Endothelial cell of umbilical vein (primary cell): ENCODE data around the gene RHOF. TPM values are rescaled to one million over a fixed set of nuclear protein-coding genes. Genes with fewer than 3 reads are reported as not detected.

Experiments used
- BruUV-seq: library from RNA; stranded (reverse); fragments of 400-500 nt; replicated peaks from 2 replicates; lab custom pipeline; 2021; lab: Mats Ljungman, UMichigan
- CTCF ChIA-PET: fragments of 300-600, 350-600 bp; sonication (Branson Sonifier 250); formaldehyde crosslinking; loops from one replicate; lab custom pipeline; 2021; ENCODE audit warnings: antibody characterized with exemption, inconsistent platforms; lab: Charles Lee
- POLR2A ChIA-PET: fragments of 300-600, 350-600 bp; sonication (Branson Sonifier 250); formaldehyde crosslinking; loops from one replicate; lab custom pipeline; 2021; ENCODE audit warnings: antibody characterized with exemption, inconsistent platforms; lab: Charles Lee
- DNase-seq: peaks from one replicate; pipeline ENCODE4 v3.0.0-alpha.2; 2011; ENCODE audit warnings: low read depth, low spot score
- FAIRE-seq: peaks from 2 replicates; lab custom pipeline; 2011; peaks lifted over from hg19 to GRCh38; lab: Jason Lieb, UNC
- H2AFZ ChIP-seq: 2 replicates; pipeline ENCODE4 v1.6.0; 2012; ENCODE audit warnings: low read depth, low read length, control low read depth, inconsistent platforms
- H3K27ac ChIP-seq: 2 replicates; pipeline ENCODE4 v1.5.1; 2011; ENCODE audit warnings: low read depth, mild to moderate bottlenecking, control low read depth, low read length, moderate library complexity; ENCODE audit not compliant: insufficient read depth
- H3K27me3 ChIP-seq, 2 experiments: 2 replicates each; pipeline versions ENCODE4 v1.6.0 to v1.6.1; 2011; ENCODE audit warnings: low read length in 2 of 2, mixed read lengths in 1 of 2; ENCODE audit not compliant: control insufficient read depth in 2 of 2, insufficient read depth in 2 of 2
- H3K36me3 ChIP-seq, 2 experiments: 2 replicates in 1 of 2; 3 replicates in 1 of 2; pipeline ENCODE4 v1.5.1; 2011; ENCODE audit warnings: low read length in 2 of 2, mild to moderate bottlenecking in 1 of 2, moderate library complexity in 1 of 2; ENCODE audit not compliant: control insufficient read depth in 2 of 2, insufficient read depth in 2 of 2; ENCODE audit errors: extremely low read depth in 1 of 2
- H3K4me1 ChIP-seq: 3 replicates; pipeline ENCODE4 v1.5.1; 2011; ENCODE audit warnings: mild to moderate bottlenecking, low read length; ENCODE audit not compliant: control insufficient read depth, insufficient read depth; ENCODE audit errors: extremely low read depth
- H3K4me2 ChIP-seq: 2 replicates; pipeline ENCODE4 v1.6.1; 2011; ENCODE audit warnings: low read length, control low read depth, mixed read lengths; ENCODE audit not compliant: insufficient read depth
- H3K4me3 ChIP-seq, 3 experiments: fragments of 200-600 bp in 1 of 3; sonication (generic), shearing (Covaris generic) in 1 of 3; replicated peaks in 1 of 3; 2 replicates each; pipeline ENCODE4 v1.5.1; 2011 to 2016; ENCODE audit warnings: control low read depth in 3 of 3, low read length in 3 of 3, mild to moderate bottlenecking in 2 of 3, inconsistent platforms in 1 of 3, low read depth in 1 of 3, moderate library complexity in 1 of 3; ENCODE audit not compliant: insufficient read depth in 1 of 3
- H3K79me2 ChIP-seq: 2 replicates; pipeline ENCODE4 v1.6.0; 2012; ENCODE audit warnings: low read length, inconsistent platforms; ENCODE audit not compliant: control insufficient read depth, insufficient read depth
- H3K9ac ChIP-seq: replicated peaks from 2 replicates; pipeline ENCODE3; 2011; ENCODE audit warnings: low read length, control low read depth; ENCODE audit not compliant: insufficient read depth; ENCODE audit errors: extremely low read depth
- H3K9me1 ChIP-seq: replicated peaks from 3 replicates; pipeline ENCODE4 v1.6.0; 2011; ENCODE audit warnings: mild to moderate bottlenecking, low read length; ENCODE audit not compliant: control insufficient read depth, insufficient read depth; ENCODE audit errors: extremely low read depth
- H3K9me3 ChIP-seq: replicated peaks from 2 replicates; pipeline ENCODE4 v1.5.1; 2012; ENCODE audit warnings: low read length, inconsistent platforms; ENCODE audit not compliant: control insufficient read depth, insufficient read depth
- H4K20me1 ChIP-seq: replicated peaks from 2 replicates; pipeline ENCODE3; 2011; ENCODE audit warnings: mild to moderate bottlenecking, low read length; ENCODE audit not compliant: control insufficient read depth, insufficient read depth; ENCODE audit errors: extremely low read depth
- EZH2 ChIP-seq: IDR thresholded peaks from 2 replicates; pipeline ENCODE4 v1.6.1; 2012; ENCODE audit warnings: borderline replicate concordance, low read depth, mild to moderate bottlenecking, moderate library complexity, low read length, inconsistent platforms; ENCODE audit not compliant: severe bottlenecking
- FOS ChIP-seq: IDR thresholded peaks from 2 replicates; pipeline ENCODE4 v1.6.1; 2011; ENCODE audit warnings: mild to moderate bottlenecking, low read length, moderate library complexity, borderline replicate concordance; ENCODE audit not compliant: insufficient read depth
- GATA2 ChIP-seq: IDR thresholded peaks from 2 replicates; pipeline ENCODE4 v1.7.0; 2011; ENCODE audit warnings: low read depth, mild to moderate bottlenecking, moderate library complexity, mixed read lengths, low read length; ENCODE audit not compliant: insufficient read length, insufficient read depth
- MAX ChIP-seq: IDR thresholded peaks from 2 replicates; pipeline ENCODE4 v1.6.1; 2011; ENCODE audit not compliant: insufficient read depth, insufficient read length
- POLR2A ChIP-seq: IDR thresholded peaks from 2 replicates; pipeline ENCODE4 v1.6.1; 2012; ENCODE audit warnings: low read depth, mild to moderate bottlenecking, control low read depth, low read length
- POLR2AphosphoS5 ChIP-seq: IDR thresholded peaks from 2 replicates; pipeline ENCODE4 v1.6.1; 2012; ENCODE audit warnings: low read depth, mild to moderate bottlenecking, control low read depth, low read length, moderate library complexity; ENCODE audit not compliant: insufficient read depth
- dilution Hi-C: fragments of 300-500 bp; cut with MboI; formaldehyde crosslinking; loops from one replicate; pipeline ENCODE4 v1.15.0; 2019; ENCODE audit warnings: low sequenced_read_pairs; ENCODE audit not compliant: extremely low pct_ligation_motif_present
- intact Hi-C: fragments of 100-400 bp; cut with micrococcal nuclease; formaldehyde crosslinking; loops from one replicate; pipeline ENCODE4 v1.10.0; 2022
- polyA plus RNA-seq, 4 experiments: library from polyadenylated mRNA; depleted of rRNA in 3 of 4; stranded (reverse) in 3 of 4; unstranded in 1 of 4; fragments of >200 nt; gene quantifications; 2 replicates each; pipeline versions ENCODE4 v1.2.1 to v1.2.3, GENCODE V29; 2011 to 2012; ENCODE audit warnings: missing spikeins in 1 of 4
- total RNA-seq: library from RNA; stranded (reverse); gene quantifications from 2 replicates; pipeline ENCODE4 v1.2.3, GENCODE V29; 2021

The RHOF gene
- total and polyA plus RNA-seq, 2 donors (not counting 3 experiments of a cell fraction or from before 2014, with no cell fraction given), result 9.3 to 22.3 TPM

DNA sequence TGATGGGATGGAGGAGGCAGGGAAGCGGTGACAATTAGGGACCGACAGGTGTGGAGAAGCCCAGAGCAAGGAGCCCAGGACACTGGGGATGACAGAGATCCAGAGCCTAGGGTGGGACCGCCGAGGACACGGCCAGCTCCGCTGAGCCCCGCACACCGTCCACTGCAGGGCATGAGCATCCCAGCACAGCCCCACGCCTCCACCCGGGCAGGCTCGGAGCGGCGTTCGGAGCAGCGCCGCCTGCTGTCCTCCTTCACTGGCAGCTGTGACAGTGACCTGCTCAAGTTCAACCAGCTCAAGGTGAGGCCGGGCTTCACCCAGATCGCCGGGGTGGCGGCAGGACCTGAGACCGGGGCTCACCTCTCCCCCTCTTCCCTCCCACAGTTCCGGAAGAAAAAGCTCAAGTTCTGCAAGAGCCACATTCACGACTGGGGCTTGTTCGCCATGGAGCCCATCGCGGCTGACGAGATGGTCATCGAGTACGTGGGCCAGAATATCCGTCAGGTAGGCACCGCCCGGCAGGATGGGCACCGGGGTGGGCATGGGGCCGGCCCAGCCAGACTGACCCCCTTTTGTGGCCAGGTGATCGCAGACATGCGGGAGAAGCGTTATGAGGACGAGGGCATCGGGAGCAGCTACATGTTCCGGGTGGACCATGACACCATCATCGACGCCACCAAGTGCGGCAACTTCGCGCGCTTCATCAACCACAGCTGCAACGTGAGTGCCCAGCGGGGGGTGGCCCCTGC is 34.0 kb upstream of the RHOF start:
- no peak for FAIRE-seq

More for the DNA sequence above, 34.0 kb upstream of the RHOF start:
- ChIA-PET POLR2A (interaction anchor here (0.8 kb wide), 1 partner anchor 12 kb away, joined by 3 read pairs; no protein-coding TSS in a partner anchor), CTCF (interaction anchor here (0.8 to 4.0 kb wide), 4 partner anchors 9 to 61 kb away, joined by 3 to 17 read pairs (median 10); partner anchors contain the start of genes PSMD9 and RHOF)
- dilution Hi-C loops (no loop called here), intact Hi-C loops (no loop called here)
- Histone ChIP-seq H3K27me3 (no peaks in the 10 kb centered on the region), H3K9me3 (no peaks in the 10 kb centered on the region), H3K4me1 (no peaks in the 10 kb centered on the region), H3K27ac (no peak overlapping the region), H4K20me1 (no peaks in the 10 kb centered on the region), H3K4me2 (no peak overlapping the region), H3K4me3 (no peak overlapping the region), H3K36me3 (peaks cover 17 to 45% of the 10 kb centered on the region in 2 experiments), H2AFZ (no peak overlapping the region), H3K79me2 (no peaks in the 10 kb centered on the region), H3K9me1 (no peaks in the 10 kb centered on the region), H3K9ac (no peak overlapping the region)
- no peak for DNase-seq
- TF ChIP-seq FOS (no peak), POLR2AphosphoS5 (no peak), GATA2 (no peak), EZH2 (no peak), MAX (no peak), POLR2A (no peak)
- BruUV-seq, result no TSS peak
